HFFc6 (cell line): ENCODE data around the gene HES2. TPM values are rescaled to one million over a fixed set of nuclear protein-coding genes. Genes with fewer than 3 reads are reported as not detected.

Experiments
- DNase-seq: peaks from one replicate; pipeline ENCODE4 v3.0.0-alpha.2; 2018
- H3K27ac Mint-ChIP-seq: 2 replicates; pipeline ENCODE4 v1.8.0; 2020; ENCODE audit warnings: mild to moderate bottlenecking, mixed read lengths
- H3K27me3 Mint-ChIP-seq: 2 replicates; pipeline ENCODE4 v1.8.0; 2021; ENCODE audit warnings: mild to moderate bottlenecking, moderate library complexity, mixed read lengths; ENCODE audit not compliant: insufficient read depth
- H3K36me3 Mint-ChIP-seq: 2 replicates; pipeline ENCODE4 v1.8.0; 2021; ENCODE audit warnings: low read depth, mixed read lengths
- H3K4me1 Mint-ChIP-seq: 2 replicates; pipeline ENCODE4 v1.8.0; 2020; ENCODE audit warnings: low read depth, mixed read lengths
- H3K4me3 Mint-ChIP-seq: 2 replicates; pipeline ENCODE4 v1.8.0; 2020; ENCODE audit warnings: mild to moderate bottlenecking, moderate library complexity, mixed read lengths
- H3K9me3 Mint-ChIP-seq: 2 replicates; pipeline ENCODE4 v1.8.0; 2020; ENCODE audit warnings: mild to moderate bottlenecking, mixed read lengths
- total RNA-seq, 6 experiments: library from RNA; stranded (reverse); fragmentation: NEBNext Ultra II Directional; extraction: Animal tissue kit (Norgen Biotek cat#: 25700); gene quantifications; 2 replicates in 1 of 6; 3 replicates in 5 of 6; pipeline ENCODE4 v1.2.3, GENCODE V29; 2021
- TF ChIP-seq, protein P1 (sequence below): fragments of 200-600 bp; sonication (generic); IDR thresholded peaks from 2 replicates; pipeline ENCODE4 v1.5.0; 2021; ENCODE audit warnings: antibody characterized with exemption, mild to moderate bottlenecking

The HES2 gene
- total RNA-seq, 6 experiments from 2014 or later: 0.14 to 0.35 (median 0.30) TPM; not detected in 2

- no peak for DNase-seq
- TF ChIP-seq, protein P1, sequence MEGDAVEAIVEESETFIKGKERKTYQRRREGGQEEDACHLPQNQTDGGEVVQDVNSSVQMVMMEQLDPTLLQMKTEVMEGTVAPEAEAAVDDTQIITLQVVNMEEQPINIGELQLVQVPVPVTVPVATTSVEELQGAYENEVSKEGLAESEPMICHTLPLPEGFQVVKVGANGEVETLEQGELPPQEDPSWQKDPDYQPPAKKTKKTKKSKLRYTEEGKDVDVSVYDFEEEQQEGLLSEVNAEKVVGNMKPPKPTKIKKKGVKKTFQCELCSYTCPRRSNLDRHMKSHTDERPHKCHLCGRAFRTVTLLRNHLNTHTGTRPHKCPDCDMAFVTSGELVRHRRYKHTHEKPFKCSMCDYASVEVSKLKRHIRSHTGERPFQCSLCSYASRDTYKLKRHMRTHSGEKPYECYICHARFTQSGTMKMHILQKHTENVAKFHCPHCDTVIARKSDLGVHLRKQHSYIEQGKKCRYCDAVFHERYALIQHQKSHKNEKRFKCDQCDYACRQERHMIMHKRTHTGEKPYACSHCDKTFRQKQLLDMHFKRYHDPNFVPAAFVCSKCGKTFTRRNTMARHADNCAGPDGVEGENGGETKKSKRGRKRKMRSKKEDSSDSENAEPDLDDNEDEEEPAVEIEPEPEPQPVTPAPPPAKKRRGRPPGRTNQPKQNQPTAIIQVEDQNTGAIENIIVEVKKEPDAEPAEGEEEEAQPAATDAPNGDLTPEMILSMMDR: no peak
- no peak overlapping the region for H3K4me3 Mint-ChIP-seq
- H3K4me1 Mint-ChIP-seq: peaks cover 42% of the 10 kb centered on the region
- no peaks in the 10 kb centered on the region for H3K9me3 Mint-ChIP-seq
- H3K27ac Mint-ChIP-seq: no peak overlapping the region
- H3K36me3 Mint-ChIP-seq: no peaks in the 10 kb centered on the region
- H3K27me3 Mint-ChIP-seq: no peaks in the 10 kb centered on the region
Measured at GRCh38 chr1:6389971-6390370, 29.7 kb downstream of the HES2 start.

DNA sequence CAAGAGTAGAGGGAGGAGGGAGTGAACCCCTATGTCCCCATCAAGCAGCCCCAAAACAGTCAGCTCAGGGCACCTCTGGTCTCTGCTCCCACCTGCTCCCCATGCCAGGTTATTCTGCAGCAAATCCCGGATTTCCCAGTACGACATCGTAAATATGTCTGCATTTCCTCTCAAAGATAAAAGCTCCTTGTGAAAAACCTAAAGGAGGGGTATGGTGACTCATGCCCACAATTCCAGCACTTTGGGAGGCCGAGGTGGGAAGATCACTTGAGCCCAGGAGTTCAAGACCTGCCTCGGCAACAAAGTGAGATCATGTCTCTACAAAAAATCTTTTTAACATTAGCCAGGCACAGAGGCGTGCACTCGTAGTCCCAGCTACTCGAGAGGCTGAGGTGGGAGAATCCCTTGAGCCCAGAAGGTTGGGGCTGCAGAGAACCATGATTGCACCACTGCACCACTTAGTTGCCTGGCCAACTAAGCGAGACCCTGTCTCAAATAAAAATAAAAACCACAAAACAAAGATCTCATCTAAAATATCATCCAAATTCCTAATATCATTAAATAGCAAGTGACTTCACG is 33.3 kb downstream of the HES2 start:
- no peaks in the 10 kb centered on the region for H3K27me3 Mint-ChIP-seq
- peaks cover 5% of the 10 kb centered on the region; the same call in 1 of the 2 replicates for H3K36me3 Mint-ChIP-seq
- no peak for DNase-seq
- no peak overlapping the region for H3K4me3 Mint-ChIP-seq
- peaks cover 21% of the 10 kb centered on the region for H3K4me1 Mint-ChIP-seq
- H3K27ac Mint-ChIP-seq: peak overlapping the region; percentile 63
- peaks cover 8% of the 10 kb centered on the region; the same call in 1 of the 2 replicates for H3K9me3 Mint-ChIP-seq
- TF ChIP-seq, protein P1: no peak

DNA sequence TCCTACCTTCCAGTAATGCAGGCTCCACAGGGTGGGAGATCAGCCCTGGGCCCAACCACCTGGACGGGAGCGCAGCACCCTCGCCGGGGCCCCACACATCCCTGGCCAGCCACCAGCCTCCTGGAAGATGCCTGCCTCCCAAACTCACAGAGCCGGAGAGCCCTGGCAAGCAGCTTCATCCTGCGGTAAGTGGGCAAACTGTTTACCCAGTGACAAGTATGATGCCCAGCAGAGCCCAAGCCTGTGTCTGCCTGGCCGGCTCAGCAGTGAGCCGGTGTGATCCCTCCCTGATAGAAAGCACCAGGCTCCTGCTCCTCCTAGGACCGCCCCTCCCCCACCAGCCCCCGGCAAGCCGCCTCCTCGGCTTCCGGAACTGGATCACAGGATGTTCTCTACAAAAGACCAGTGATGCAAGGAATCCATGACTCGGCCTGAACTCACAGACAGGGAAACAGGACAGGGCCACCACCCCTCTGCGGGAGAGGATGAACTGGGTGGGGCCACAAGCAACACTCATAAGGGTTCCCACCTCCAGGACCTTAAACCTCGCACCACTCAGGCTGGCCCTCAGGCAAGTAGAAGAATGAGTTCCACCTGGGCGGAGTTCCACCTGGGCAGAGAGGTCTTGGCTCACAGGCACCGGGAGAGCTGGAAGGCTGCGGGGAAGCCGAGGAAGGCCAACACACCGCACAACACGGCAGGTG is 34.1 kb downstream of the HES2 start:
- H3K4me3 Mint-ChIP-seq: peak overlapping the region; percentile 43; the same call in 1 of the 2 replicates
- TF ChIP-seq, protein P1: no peak

GRCh38 chr1:6384962-6385361 is 34.8 kb downstream of the HES2 start:
- no peak for DNase-seq
- Mint-ChIP-seq H3K36me3 (peaks cover 7% of the 10 kb centered on the region), H3K27me3 (no peaks in the 10 kb centered on the region), H3K4me1 (peaks cover 21% of the 10 kb centered on the region), H3K9me3 (peaks cover 14% of the 10 kb centered on the region), H3K27ac (no peak overlapping the region), H3K4me3 (no peak overlapping the region)
- TF ChIP-seq, protein P1: no peak

More for the DNA sequence above, 34.1 kb downstream of the HES2 start:
- Mint-ChIP-seq H3K36me3 (peaks cover 5% of the 10 kb centered on the region; the same call in 1 of the 2 replicates), H3K9me3 (peaks cover 8% of the 10 kb centered on the region; the same call in 1 of the 2 replicates), H3K4me1 (peaks cover 21% of the 10 kb centered on the region), H3K27ac (peak overlapping the region; percentile 74), H3K27me3 (no peaks in the 10 kb centered on the region)
- no peak for DNase-seq

- peaks cover 18% of the 10 kb centered on the region for H3K9me3 Mint-ChIP-seq
- no peak overlapping the region for H3K4me3 Mint-ChIP-seq
- no peaks in the 10 kb centered on the region for H3K27me3 Mint-ChIP-seq
Measured at GRCh38 chr1:6384135-6384534, 35.6 kb downstream of the HES2 start.

More at GRCh38 chr1:6384135-6384534, 35.6 kb downstream of the HES2 start:
- TF ChIP-seq, protein P1: no peak
- H3K36me3 Mint-ChIP-seq: peaks cover 10% of the 10 kb centered on the region
- H3K4me1 Mint-ChIP-seq: peaks cover 21% of the 10 kb centered on the region
- DNase-seq: no peak
- H3K27ac Mint-ChIP-seq: no peak overlapping the region
